Sigmoid colon (tissue), 7 donors: ENCODE measurements around the gene APRT. TPM values are rescaled to one million over a fixed set of nuclear protein-coding genes. Genes with fewer than 3 reads are reported as not detected.

Source experiments
- DNase-seq: peaks from one replicate; pipeline ENCODE4 v3.0.0-alpha.2; 2019
- H3K27ac ChIP-seq, 4 donors: fragments of 200-600 bp; sonication (generic); one replicate each; pipeline ENCODE4 v1.5.1; 2016 to 2019; ENCODE audit warnings: mild to moderate bottlenecking in 1 of 4
- H3K27me3 ChIP-seq, 3 donors: fragments of 200-600 bp; sonication (generic); one replicate each; pipeline ENCODE4 v1.5.1; 2019; ENCODE audit warnings: mild to moderate bottlenecking in 1 of 3
- H3K36me3 ChIP-seq, 4 donors: fragments of 200-600 bp; sonication (generic); one replicate each; pipeline ENCODE4 v1.5.1; 2016 to 2019
- H3K4me1 ChIP-seq, 4 donors: fragments of 200-600 bp; sonication (generic); one replicate each; pipeline ENCODE4 v1.5.1; 2017 to 2019
- H3K4me3 ChIP-seq, 4 donors: fragments of 200-600 bp; sonication (generic); one replicate each; pipeline ENCODE4 v1.5.1; 2017 to 2019; ENCODE audit warnings: mild to moderate bottlenecking in 2 of 4, moderate library complexity in 1 of 4
- H3K9me3 ChIP-seq, 4 donors: fragments of 200-600 bp in 3 of 4; sonication (generic) in 3 of 4; one replicate each; pipeline versions ENCODE4 v1.5.1 to v1.6.1; 2013 to 2019
- EP300 ChIP-seq, 4 donors: sonication (generic); formaldehyde crosslinking; IDR thresholded peaks; one replicate each; pipeline ENCODE4 v1.6.1; 2017; ENCODE audit warnings: antibody characterized with exemption in 4 of 4
- POLR2A ChIP-seq, 2 donors: fragments of 450-650 bp; IDR thresholded peaks; one replicate each; pipeline ENCODE4 v1.6.1; 2016; ENCODE audit warnings: antibody characterized with exemption in 2 of 2, mild to moderate bottlenecking in 2 of 2, moderate library complexity in 2 of 2
- POLR2AphosphoS5 ChIP-seq, 4 donors: sonication (generic); formaldehyde crosslinking; IDR thresholded peaks; one replicate each; pipeline ENCODE4 v1.6.1; 2017; ENCODE audit warnings: antibody characterized with exemption in 4 of 4
- WGBS, 2 donors: extraction: QIAGEN DNeasy Blood & Tissue Kit; methylation state at CpG; one replicate each; pipeline ENCODE4 v1.1.7; 2013; 5-methylcytosine and 5-hydroxymethylcytosine counted together
- intact Hi-C: fragments of 100-400 bp; cut with DNase I; formaldehyde crosslinking; loops from one replicate; pipeline ENCODE4 v1.15.1; 2023
- polyA plus RNA-seq, 3 donors: library from polyadenylated mRNA; stranded (reverse); fragments of 200-250 nt; gene quantifications; one replicate each; pipeline ENCODE4 v1.2.3, GENCODE V29; 2013
- total RNA-seq, 4 donors: library from RNA; depleted of rRNA; stranded (reverse); fragments of >200 nt; gene quantifications; one replicate each; pipeline ENCODE4 v1.1.0, GENCODE V29; 2016
- TF ChIP-seq, protein P1 (sequence below), 4 experiments: fragments of 450-650 bp in 3 of 4; fragments of 200-600 bp in 1 of 4; IDR thresholded peaks; one replicate each; pipeline ENCODE4 v1.5.1; 2016 to 2019; ENCODE audit warnings: antibody characterized with exemption in 4 of 4, mild to moderate bottlenecking in 3 of 4, moderate library complexity in 2 of 4
- donor health status: healthy with polysubstance abuse.
- donor health status: Bipolar disorder and iron deficiency.
- donor health status: healthy.

The APRT gene
- total and polyA plus RNA-seq, 7 donors, result 56.6 to 329 (median 78.3) TPM

DNA sequence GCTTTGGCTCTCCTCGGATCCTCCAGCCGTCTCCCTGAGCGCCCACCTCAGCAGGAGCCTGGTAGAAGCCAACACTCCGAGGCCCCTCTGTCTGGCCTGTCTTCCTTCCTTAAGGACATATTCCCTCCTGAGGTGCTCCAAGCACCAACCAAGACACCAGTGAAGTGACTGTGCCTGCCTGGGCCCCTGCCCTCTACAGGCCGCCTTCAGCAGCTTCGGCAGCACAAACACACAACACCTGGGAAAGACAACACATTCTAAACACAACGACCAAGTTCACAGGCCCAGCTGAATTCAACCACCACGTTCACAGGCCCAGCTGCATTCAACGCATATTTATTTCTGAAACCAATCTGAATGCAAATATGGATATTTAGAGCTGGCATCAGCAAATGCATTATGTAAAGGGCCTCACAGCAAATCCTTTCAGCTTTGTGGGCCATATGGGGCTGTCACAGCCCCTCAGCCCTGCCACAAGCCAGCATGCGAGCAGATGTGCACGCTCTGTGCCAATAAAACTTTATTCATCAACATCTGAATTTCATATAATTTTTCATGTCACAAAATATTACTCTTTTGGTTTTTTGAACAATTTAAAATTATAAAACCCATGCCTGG lies 32.8 kb upstream of the APRT start:
- no peaks in the 10 kb centered on the region for H3K9me3 ChIP-seq
- H3K27me3 ChIP-seq, result no peaks in the 10 kb centered on the region
- H3K4me1 ChIP-seq, result no peaks in the 10 kb centered on the region
- DNase-seq, result no peak
- 76 to 86% methylated on average over 11 of the region's 11 CpGs for WGBS, 2 donors
- no peak overlapping the region for H3K27ac ChIP-seq
- intact Hi-C loops, result no loop called here
- TF ChIP-seq POLR2A (IDR thresholded peaks at IDR 0.05) (no peak), EP300 (IDR thresholded peaks at IDR 0.05) (no peak), POLR2AphosphoS5 (IDR thresholded peaks at IDR 0.05) (no peak)
- TF ChIP-seq, protein P1, sequence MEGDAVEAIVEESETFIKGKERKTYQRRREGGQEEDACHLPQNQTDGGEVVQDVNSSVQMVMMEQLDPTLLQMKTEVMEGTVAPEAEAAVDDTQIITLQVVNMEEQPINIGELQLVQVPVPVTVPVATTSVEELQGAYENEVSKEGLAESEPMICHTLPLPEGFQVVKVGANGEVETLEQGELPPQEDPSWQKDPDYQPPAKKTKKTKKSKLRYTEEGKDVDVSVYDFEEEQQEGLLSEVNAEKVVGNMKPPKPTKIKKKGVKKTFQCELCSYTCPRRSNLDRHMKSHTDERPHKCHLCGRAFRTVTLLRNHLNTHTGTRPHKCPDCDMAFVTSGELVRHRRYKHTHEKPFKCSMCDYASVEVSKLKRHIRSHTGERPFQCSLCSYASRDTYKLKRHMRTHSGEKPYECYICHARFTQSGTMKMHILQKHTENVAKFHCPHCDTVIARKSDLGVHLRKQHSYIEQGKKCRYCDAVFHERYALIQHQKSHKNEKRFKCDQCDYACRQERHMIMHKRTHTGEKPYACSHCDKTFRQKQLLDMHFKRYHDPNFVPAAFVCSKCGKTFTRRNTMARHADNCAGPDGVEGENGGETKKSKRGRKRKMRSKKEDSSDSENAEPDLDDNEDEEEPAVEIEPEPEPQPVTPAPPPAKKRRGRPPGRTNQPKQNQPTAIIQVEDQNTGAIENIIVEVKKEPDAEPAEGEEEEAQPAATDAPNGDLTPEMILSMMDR (IDR thresholded peaks at IDR 0.05), result no peak
- H3K36me3 ChIP-seq, result peaks cover 0 to 34% (median 13%) of the 10 kb centered on the region in 4 donors
- H3K4me3 ChIP-seq, result no peak overlapping the region

DNA sequence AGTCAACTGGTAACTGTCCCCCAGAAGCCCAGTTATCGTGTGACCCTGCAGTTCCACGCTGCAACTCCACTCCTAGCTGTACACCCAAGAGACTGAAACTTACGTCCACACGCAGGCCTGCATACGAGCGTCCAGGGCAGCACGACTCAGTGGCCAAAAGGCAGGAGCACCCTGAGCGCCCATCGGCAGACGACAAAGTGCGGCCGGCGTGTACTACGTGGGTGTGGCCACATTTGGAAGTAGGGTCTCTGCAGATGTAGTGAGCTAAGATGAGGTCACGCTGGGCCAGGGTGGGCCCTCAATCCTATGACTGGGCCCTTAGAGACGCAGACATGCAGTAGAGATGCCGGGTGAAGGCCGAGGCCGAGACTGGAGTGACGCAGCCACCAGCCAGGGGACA lies 31.5 kb upstream of the APRT start:
- Histone ChIP-seq H3K4me1 (no peaks in the 10 kb centered on the region), H3K4me3 (no peak overlapping the region), H3K9me3 (no peaks in the 10 kb centered on the region), H3K27ac (no peak overlapping the region), H3K36me3 (peaks cover 0 to 45% (median 18%) of the 10 kb centered on the region in 4 donors), H3K27me3 (no peaks in the 10 kb centered on the region)
- 92 to 97% methylated on average over 20 of the region's 20 CpGs for WGBS, 2 donors
- TF ChIP-seq POLR2AphosphoS5 (IDR thresholded peaks at IDR 0.05) (no peak), EP300 (IDR thresholded peaks at IDR 0.05) (no peak), POLR2A (IDR thresholded peaks at IDR 0.05) (no peak)
- TF ChIP-seq, protein P1 (IDR thresholded peaks at IDR 0.05), result no peak
- intact Hi-C loops, result no loop called here
- no peak for DNase-seq

DNA sequence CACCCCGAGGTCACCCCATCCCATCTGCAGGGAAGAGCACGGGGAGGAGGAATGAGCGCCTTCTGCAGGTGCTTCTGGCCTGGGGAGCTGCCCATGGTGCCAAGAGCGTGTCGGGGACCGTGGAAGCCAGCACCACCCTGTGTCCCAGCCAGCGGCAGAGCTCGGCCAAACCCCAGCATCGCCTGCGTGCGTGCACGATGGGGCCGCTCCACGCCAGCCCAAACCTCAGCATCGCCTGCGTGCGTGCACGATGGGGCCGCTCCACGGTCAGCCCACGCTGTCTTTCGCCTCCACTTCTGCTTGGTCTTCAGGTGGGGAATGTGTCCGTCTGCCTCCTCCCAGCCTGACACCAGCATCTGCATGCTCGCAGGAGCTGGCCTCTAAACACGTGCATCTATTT lies 31.1 kb upstream of the APRT start:
- H3K36me3 ChIP-seq, result peaks cover 0 to 46% (median 18%) of the 10 kb centered on the region in 4 donors
- WGBS, 2 donors, result 95 to 96% methylated on average over 25 of the region's 25 CpGs
- intact Hi-C loops, result no loop called here
- no peaks in the 10 kb centered on the region for H3K4me1 ChIP-seq
- DNase-seq, result no peak
- H3K27me3 ChIP-seq, result no peaks in the 10 kb centered on the region
- no peak overlapping the region for H3K27ac ChIP-seq
- H3K9me3 ChIP-seq, result no peaks in the 10 kb centered on the region
- TF ChIP-seq, protein P1 (IDR thresholded peaks at IDR 0.05), result no peak
- no peak for TF ChIP-seq POLR2AphosphoS5 (IDR thresholded peaks at IDR 0.05)
- no peak for TF ChIP-seq POLR2A (IDR thresholded peaks at IDR 0.05)
- no peak for TF ChIP-seq EP300 (IDR thresholded peaks at IDR 0.05)
- H3K4me3 ChIP-seq, result no peak overlapping the region

DNA sequence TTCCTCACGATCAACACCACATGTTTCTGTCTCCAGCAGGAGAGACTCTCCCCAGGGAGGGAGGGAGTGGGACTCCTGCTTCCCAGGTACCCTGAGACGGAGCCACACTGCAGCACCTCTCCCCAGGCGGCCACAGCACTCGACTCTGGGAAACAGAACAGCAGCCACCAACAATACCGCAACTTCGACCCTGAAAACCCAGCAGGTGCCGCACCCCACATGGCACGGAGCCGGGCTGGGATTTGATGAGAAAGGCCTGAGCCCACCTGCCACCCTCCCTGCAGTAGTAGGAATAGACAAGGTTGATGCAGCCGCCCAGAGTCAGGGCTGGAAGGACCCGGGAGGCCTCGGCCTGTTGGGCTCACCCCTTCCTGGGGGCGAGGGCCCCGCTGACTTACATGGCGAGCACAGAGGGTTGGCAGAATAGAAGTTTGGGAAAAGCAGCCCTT lies 30.6 kb upstream of the APRT start:
- TF ChIP-seq, protein P1 (IDR thresholded peaks at IDR 0.05), result no peak
- no peak for TF ChIP-seq POLR2AphosphoS5 (IDR thresholded peaks at IDR 0.05)
- no peak for TF ChIP-seq EP300 (IDR thresholded peaks at IDR 0.05)
- TF ChIP-seq POLR2A (IDR thresholded peaks at IDR 0.05), result no peak
- Histone ChIP-seq H3K4me3 (no peak overlapping the region), H3K27ac (no peak overlapping the region), H3K9me3 (no peaks in the 10 kb centered on the region), H3K4me1 (no peaks in the 10 kb centered on the region), H3K27me3 (no peaks in the 10 kb centered on the region), H3K36me3 (peaks cover 0 to 46% (median 18%) of the 10 kb centered on the region in 4 donors)
- 83 to 97% methylated on average over 15 of the region's 15 CpGs for WGBS, 2 donors
- intact Hi-C loops, result no loop called here
- no peak for DNase-seq
